SKM-1 treated with dmso at 0.1 percent for 144 hours (cell line): Measurements from ENCODE around the gene EFCAB12.
A peak's percentile ranks its signal among the peaks of the same experiment; 100 is the strongest.
"Not testable (repeated sequence)": the region's sequence is repeated elsewhere in the genome, so short reads cannot be mapped to it uniquely, and the experiment has no call there.

ENCODE experiments used
- DNase-seq: peaks from one replicate; lab custom pipeline; 2025; ENCODE audit not compliant: unreplicated experiment; lab: John Stamatoyannopoulos, UW

Gene EFCAB12

GRCh38 chr3:129421236-129421883 is 7.1 kb downstream of the EFCAB12 start:
- no peak for DNase-seq

DNA sequence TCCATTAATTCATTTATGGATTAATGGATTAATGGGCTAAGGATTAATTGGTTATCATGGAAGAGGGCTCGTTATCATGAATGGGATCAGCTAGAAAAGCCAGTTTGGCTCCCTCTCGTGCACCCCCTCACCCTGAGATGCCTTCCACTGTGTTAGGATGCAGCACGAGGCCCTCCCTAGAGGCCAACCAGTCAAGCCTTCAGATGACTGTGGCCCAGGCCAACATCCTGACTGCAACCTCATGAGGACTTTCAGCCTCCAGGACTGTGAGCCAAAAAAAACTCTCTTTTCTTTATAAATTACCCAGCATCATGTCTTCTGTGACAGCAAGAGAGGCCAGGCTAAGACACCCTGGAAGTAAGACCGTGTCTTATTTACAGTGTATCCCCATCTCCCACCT is 9.0 kb downstream of the EFCAB12 start:
- DNase-seq = no peak

DNA sequence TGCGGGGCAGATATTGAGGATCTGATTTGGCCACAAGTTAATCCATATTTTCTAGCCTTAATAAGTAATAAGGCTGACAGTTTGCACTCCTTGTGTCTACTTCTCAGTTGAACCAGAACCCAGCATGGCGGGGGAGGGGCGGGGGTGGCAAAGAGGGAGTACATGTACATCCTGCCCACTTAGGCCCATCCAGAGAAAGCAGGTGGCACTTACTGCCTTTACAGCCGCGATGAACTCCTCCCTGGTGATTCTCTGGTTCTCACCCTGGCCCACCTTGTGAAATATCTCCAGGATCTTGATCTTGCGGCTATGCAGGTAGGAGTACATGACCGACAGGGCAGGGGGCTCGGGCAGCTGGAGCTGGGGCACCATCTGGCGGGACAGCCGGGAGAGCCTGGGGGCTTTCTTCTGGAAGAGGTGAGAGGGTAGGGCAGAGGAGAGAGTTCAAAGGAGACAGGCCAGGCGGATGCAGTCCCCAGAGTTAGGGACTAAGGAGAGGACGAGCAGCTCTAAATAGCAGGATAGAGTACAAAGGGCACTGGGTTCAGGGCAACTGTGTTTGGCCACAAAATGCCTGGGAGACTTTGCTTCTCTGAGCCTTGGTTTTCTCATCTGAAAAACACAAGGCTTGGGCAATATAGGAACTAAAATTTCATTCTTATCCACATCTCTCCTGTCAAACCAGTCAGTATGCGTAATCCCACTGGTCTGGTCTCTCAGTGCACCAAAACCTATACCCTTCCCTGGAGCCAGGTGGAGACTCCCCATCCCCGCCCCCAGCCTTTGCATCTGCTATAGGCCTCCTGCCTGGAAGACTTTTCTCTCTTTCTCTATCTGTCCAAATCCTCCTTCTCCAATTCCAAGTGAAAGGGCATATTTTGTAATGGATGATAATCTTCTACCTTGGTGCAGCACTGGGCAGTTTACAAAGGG is 10.1 kb downstream of the EFCAB12 start:
- DNase-seq = no peak

DNA sequence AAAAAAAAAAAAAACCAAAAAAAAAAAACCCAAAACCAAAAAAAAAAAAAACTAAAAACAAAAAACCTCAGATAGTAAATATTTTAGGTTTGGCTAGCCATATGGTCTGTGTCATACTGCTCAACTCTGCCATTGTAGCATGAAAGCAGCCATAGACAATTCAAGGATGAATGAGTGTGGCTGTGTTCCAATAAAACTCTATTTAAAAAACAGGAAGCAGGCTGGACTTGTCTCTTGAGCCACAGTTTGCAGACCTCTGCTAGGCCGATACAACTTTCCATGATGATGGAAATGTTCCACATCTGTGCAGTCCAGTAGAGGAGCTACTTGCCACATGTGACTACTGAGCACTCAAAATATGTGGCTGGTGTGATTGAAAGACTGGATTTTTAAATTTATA is 11.1 kb downstream of the EFCAB12 start:
- DNase-seq = no peak

GRCh38 chr3:129416415-129416814 is 12.0 kb downstream of the EFCAB12 start:
- DNase-seq = no peak

DNA sequence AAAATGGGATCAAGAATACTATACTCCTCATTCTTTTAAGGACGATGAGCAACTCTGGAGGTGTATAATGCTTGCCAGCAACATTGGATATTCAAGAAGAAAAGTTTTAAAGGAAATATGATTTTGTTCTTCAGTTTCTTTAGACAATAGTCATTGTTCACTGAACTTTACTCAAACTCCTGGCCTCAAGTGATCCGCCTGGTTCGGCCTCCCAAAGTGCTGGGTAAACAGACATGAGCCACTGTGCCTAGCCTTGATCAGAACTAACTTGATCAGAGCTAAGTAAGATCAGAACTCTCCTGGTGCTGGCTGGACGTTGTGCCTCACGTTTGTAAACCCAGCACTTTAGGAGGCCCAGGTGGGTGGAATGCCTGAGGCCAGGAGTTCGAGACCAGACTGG is 12.6 kb downstream of the EFCAB12 start:
- no peak for DNase-seq

DNA sequence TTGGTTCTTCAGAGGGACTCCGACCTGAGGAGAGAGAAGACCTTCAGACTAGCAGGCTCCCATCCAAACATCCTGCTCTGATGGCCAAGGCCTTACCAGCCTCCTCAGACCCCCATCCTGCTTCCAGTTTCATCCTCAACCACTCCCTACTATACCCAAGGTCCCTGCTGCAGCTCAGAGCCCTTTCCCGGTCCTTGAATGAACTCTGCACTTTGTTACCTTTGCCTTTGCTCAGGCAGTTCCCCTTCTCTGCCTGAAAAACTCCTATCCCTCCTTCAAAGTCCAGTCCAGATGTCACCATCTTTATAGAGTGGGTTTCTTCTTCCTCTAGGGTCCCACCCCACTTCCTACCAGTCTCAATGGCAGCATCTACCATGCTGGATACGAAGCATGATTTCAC is 13.1 kb downstream of the EFCAB12 start:
- no peak for DNase-seq

GRCh38 chr3:129413687-129414506 is 14.5 kb downstream of the EFCAB12 start:
- no peak for DNase-seq

DNA sequence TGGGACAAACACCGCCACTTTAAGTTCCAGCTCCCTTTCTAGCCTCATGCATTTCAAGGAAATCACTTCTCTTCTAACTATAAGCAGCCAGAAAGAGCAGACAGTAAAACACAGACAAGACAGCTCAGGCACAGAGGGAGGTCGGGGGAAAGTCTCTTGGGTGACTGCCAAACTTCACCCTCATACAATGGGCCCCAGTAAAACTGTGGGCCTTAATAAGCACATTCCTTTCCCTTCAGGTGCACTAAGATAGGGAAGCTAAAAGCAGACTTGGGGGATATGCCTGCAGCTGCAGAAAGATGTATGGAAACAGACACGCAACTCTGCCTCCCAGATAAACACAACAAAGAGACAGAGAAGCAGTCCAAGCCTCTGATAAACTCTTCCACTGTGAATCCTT is 15.2 kb downstream of the EFCAB12 start:
- DNase-seq = not testable (repeated sequence)

- no peak for DNase-seq
These were observed 15.8 kb downstream of the EFCAB12 start for GRCh38 chr3:129412542-129413198.

GRCh38 chr3:129410971-129411370 is 17.5 kb downstream of the EFCAB12 start:
- no peak for DNase-seq

GRCh38 chr3:129409541-129409940 is 18.9 kb downstream of the EFCAB12 start:
- no peak for DNase-seq

DNA sequence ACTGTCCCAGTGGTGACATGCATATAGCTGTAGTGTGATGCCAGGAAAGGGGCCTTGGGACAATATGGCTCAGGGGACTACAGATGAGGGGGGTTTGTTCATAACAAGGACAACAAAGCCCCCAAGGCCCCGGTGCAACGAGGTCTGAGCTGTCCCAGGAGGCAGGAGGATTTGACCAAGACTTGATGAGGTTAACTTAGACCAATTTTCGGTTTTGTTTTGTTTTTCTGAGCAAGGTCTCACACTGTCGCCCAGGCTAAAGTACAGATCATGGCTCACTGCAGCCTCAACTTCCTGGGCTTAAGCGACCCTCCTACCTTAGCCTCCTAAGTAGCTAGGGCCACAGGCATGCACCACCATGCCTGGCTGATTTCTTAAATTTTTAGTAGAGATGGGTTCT is 23.8 kb downstream of the EFCAB12 start:
- no peak for DNase-seq

DNA sequence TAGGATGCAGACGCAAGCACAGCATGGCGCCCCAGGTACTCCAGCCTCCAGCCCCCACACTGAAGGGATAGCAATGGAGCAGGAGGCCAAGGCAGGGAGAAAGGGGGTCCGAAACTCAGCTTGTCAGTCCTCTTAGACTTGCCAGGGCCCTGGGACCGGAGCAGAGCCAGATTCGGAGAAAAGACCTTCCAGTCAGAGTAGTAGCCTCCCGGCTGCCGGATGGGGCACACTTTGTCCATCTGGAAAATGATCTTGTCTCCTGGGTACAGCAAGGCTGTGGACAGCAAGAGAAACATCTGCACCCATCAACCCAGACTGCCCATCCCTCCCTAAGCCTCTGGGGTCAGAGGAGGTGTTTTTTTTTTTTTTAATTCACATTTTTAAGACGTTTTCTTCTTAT is 24.3 kb downstream of the EFCAB12 start:
- DNase-seq = no peak

DNA sequence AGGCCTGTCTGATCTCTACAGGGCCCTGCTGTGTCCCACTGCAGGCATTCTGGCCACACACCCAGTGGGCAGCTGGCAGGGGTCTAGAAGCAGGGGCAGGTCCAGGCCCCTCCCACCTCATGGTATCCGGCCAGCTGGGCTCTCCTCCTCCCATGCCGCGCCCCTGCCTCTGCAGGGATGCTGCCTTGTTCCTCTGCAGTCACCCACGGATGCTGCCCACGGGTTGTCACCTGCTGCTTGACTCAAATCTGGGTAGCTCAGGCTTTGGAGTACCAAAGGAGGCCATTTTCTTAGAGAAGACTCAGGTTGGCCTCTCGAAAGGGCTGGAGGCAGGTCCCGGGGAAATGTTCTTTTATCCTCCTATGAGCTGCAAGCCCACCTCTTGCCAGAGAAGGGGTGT is 25.0 kb downstream of the EFCAB12 start:
- DNase-seq = no peak

DNA sequence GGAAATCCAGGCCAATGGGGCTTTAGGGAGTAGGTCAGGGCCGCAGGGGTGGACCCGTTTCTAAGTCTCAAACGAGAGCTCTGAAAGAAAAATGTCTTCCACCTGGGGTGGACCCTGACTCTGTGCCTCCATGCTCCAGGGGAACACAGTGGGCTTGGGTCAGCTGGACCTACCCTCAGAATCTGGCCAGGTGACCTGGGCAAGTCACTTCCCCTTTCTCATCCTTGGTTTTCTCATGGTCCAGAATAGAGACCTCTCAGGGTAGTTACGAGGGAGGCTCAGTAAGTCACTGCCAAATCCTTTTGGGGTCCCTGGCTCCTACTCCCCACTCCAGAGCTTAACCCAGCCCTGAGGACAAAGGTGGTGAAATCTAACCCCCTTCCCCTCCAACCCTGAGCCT is 25.8 kb downstream of the EFCAB12 start:
- no peak for DNase-seq

GRCh38 chr3:129402210-129402609 is 26.2 kb downstream of the EFCAB12 start:
- no peak for DNase-seq

GRCh38 chr3:129399895-129400357 is 28.5 kb downstream of the EFCAB12 start:
- no peak for DNase-seq

DNA sequence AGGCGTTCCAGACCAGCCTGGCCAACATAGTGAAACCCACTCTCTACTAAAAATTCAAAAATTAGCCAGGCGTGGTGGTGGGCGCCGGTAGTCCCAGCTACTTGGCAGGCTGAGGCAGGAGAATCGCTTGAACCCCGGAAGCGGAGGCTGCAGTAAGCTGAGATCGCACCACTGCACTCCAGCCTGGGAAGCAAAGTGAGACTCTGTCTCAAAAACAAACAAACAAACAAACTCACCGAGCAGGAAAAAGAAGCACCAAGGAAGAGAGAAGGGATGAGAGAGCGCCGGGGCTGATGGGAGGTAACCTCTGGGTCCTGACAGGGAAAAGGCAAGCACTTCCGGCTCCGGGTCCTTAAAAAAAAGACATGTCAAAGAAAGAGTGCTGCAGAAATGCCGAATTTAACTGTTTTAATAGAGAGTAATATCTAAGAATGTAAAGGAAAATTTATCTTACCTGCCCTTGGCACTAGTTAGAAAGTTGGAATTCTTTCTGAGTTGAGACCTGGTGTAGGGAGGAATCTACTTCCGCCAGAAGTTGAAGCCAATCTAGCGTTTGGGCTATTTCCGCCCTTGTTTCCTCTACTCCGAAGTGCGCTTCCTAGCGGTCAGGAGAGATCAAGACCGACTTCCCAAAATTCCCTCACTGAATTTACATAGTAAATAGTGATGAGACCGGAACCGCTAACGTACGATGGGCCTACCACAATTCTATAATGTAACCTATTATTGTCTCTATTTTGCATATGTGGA is 29.1 kb downstream of the EFCAB12 start:
- peak; percentile 97 for DNase-seq

DNA sequence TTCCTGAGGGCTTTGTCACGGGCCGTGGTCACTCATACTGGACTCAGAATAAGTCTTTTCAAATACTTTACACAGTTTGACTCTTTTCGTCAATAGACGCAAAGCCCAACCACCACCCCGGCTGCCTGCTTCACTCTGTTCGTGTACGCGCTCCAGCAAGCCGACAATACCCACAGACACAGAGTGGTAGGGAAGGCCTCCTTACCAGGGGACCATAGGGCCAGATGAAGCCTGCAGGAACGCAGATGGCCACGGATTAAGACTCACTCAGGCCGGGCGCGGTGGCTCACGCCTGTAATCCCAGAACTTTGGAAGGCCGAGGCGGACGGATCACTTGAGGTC is 29.7 kb downstream of the EFCAB12 start:
- no peak for DNase-seq
